Lung (tissue), 12 donors: ENCODE data around the gene RAP1A. TPM values are rescaled to one million over a fixed set of nuclear protein-coding genes. Genes with fewer than 3 reads are reported as not detected.
A peak's percentile ranks its signal among the peaks of the same experiment; 100 is the strongest.

Source experiments
- ATAC-seq: fragments of 200-7000 bp; cut with Tn5 transposase; one replicate; pipeline ENCODE4 v1.9.1; 2020; ENCODE audit warnings: moderate number of reproducible peaks; ENCODE audit not compliant: insufficient read depth, low FRiP score
- DNase-seq, 3 donors: peaks; one replicate each; pipeline ENCODE4 v3.0.0-alpha.2; 2013 to 2017
- H3K27ac ChIP-seq, 2 donors: one replicate each; pipeline ENCODE4 v1.5.1; 2013; ENCODE audit warnings: mild to moderate bottlenecking in 2 of 2, moderate library complexity in 2 of 2, control low read depth in 1 of 2, inconsistent platforms in 1 of 2, low read depth in 1 of 2, low read length in 1 of 2
- H3K27me3 ChIP-seq, 3 donors: one replicate each; pipeline ENCODE4 v1.5.1; 2013; ENCODE audit warnings: low read length in 2 of 3; ENCODE audit not compliant: control insufficient read depth in 3 of 3, insufficient read depth in 3 of 3
- H3K36me3 ChIP-seq, 4 donors: one replicate each; pipeline ENCODE4 v1.5.1; 2013; ENCODE audit warnings: low read length in 4 of 4, mild to moderate bottlenecking in 1 of 4, moderate library complexity in 1 of 4; ENCODE audit not compliant: control insufficient read depth in 4 of 4, insufficient read depth in 4 of 4
- H3K4me1 ChIP-seq, 5 donors: one replicate each; pipeline ENCODE4 v1.5.1; 2013; ENCODE audit warnings: low read length in 5 of 5, mild to moderate bottlenecking in 2 of 5, moderate library complexity in 1 of 5; ENCODE audit not compliant: control insufficient read depth in 5 of 5, insufficient read depth in 5 of 5
- H3K4me3 ChIP-seq: one replicate; pipeline ENCODE4 v1.5.1; 2013; ENCODE audit warnings: mild to moderate bottlenecking, control low read depth, moderate library complexity
- H3K9ac ChIP-seq, 2 donors: one replicate each; pipeline ENCODE4 v1.5.1; 2013; ENCODE audit warnings: low read length in 2 of 2, control low read depth in 1 of 2; ENCODE audit not compliant: insufficient read depth in 1 of 2
- H3K9me3 ChIP-seq, 4 donors: one replicate each; pipeline ENCODE4 v1.5.1; 2013; ENCODE audit warnings: low read length in 3 of 4, mild to moderate bottlenecking in 1 of 4, moderate library complexity in 1 of 4; ENCODE audit not compliant: control insufficient read depth in 4 of 4, insufficient read depth in 3 of 4
- CTCF ChIP-seq: IDR thresholded peaks from 2 replicates; pipeline ENCODE4 v1.5.1; 2012; ENCODE audit warnings: mild to moderate bottlenecking; ENCODE audit errors: control extremely low read depth, extremely low read depth
- WGBS, 2 donors: extraction: QIAGEN DNeasy Blood & Tissue Kit; methylation state at CpG; one replicate each; pipeline ENCODE4 v1.1.7; 2013; 5-methylcytosine and 5-hydroxymethylcytosine counted together
- polyA plus RNA-seq, 2 donors: library from polyadenylated mRNA; stranded (reverse); fragments of 200-250 nt; gene quantifications; one replicate each; pipeline ENCODE4 v1.2.1, GENCODE V29; 2013
- total RNA-seq, 2 donors: library from RNA; depleted of rRNA in 1 of 2; stranded (reverse); fragments of >200 nt in 1 of 2; gene quantifications; one replicate each; pipeline ENCODE4 v1.2.1, GENCODE V29; 2014 to 2021
- donor health status: control.
- donor health status: control.
- donor health status: Bipolar disorder and iron deficiency.
- donor health status: healthy.
- donor health status: DM: yes; HTN: yes; CAD: no.

RAP1A gene
- total and polyA plus RNA-seq, 4 donors = 64.5 to 97.3 (median 77.6) TPM

GRCh38 chr1:111615870-111616715 is 3.5 kb upstream of the RAP1A start:
- no peaks in the 10 kb centered on the region for H3K27me3 ChIP-seq
- no peak for DNase-seq
- no peak for ATAC-seq
- H3K4me1 ChIP-seq = peaks cover 4 to 22% (median 5%) of the 10 kb centered on the region in 5 donors
- H3K9me3 ChIP-seq = no peaks in the 10 kb centered on the region
- no peak for TF ChIP-seq CTCF
- no peak overlapping the region for H3K9ac ChIP-seq
- WGBS, 2 donors = 20 to 30% methylated on average over 3 of the region's 3 CpGs
- H3K27ac ChIP-seq = peak overlapping the region in 1 of 2 donors; percentile 1
- no peaks in the 10 kb centered on the region for H3K36me3 ChIP-seq
- no peak overlapping the region for H3K4me3 ChIP-seq

- Histone ChIP-seq H3K4me1 (peaks cover 0 to 25% (median 11%) of the 10 kb centered on the region in 5 donors), H3K27me3 (no peaks in the 10 kb centered on the region), H3K4me3 (no peak overlapping the region), H3K9ac (no peak overlapping the region), H3K27ac (no peak overlapping the region), H3K9me3 (no peaks in the 10 kb centered on the region), H3K36me3 (peaks cover 0 to 1% (median 0%) of the 10 kb centered on the region in 4 donors)
- no peak for ATAC-seq
- TF ChIP-seq CTCF = no peak
- no peak for DNase-seq
- 70 to 90% methylated on average over 2 of the region's 2 CpGs for WGBS, 2 donors
Observed at GRCh38 chr1:111618081-111618480, 1.5 kb upstream of the RAP1A start.

- Histone ChIP-seq H3K4me3 (peak overlapping the region; percentile 5), H3K27ac (peak overlapping the region; percentile 55 to 85), H3K27me3 (no peaks in the 10 kb centered on the region), H3K9ac (peak overlapping the region in 1 of 2 donors; percentile 83), H3K36me3 (peaks cover 0 to 1% (median 0%) of the 10 kb centered on the region in 4 donors), H3K4me1 (peaks cover 0 to 25% (median 11%) of the 10 kb centered on the region in 5 donors), H3K9me3 (no peaks in the 10 kb centered on the region)
- WGBS, 2 donors = 51 to 53% methylated on average over 19 of the region's 19 CpGs
- ATAC-seq (no peak), DNase-seq (no peak)
- TF ChIP-seq CTCF = no peak
Observed at GRCh38 chr1:111618961-111619634, 491 bp upstream of the RAP1A start.
